SK-N-SH (cell line): Measurements from ENCODE around the gene FAM118A.

Experiments
- CTCF ChIP-seq: fragments of 200-600 bp; sonication (generic); IDR thresholded peaks from 2 replicates; pipeline ENCODE4 v1.6.1; 2017; ENCODE audit warnings: antibody characterized with exemption, mild to moderate bottlenecking, moderate library complexity
- EP300 ChIP-seq, 2 experiments: IDR thresholded peaks; 2 replicates each; pipeline versions ENCODE4 v1.4.0 to v1.6.1; 2012; ENCODE audit warnings: borderline replicate concordance in 1 of 2, low read depth in 1 of 2, low read length in 1 of 2
- JUND ChIP-seq: IDR thresholded peaks from 2 replicates; pipeline ENCODE4 v1.4.0; 2012
- MXI1 ChIP-seq: IDR thresholded peaks from 2 replicates; pipeline ENCODE4 v1.6.1; 2012; ENCODE audit warnings: mild to moderate bottlenecking, low read depth, low read length, improper control_type of control experiment
- NRF1 ChIP-seq: IDR thresholded peaks from 2 replicates; pipeline ENCODE4 v1.6.1; 2012; ENCODE audit warnings: low read depth, mild to moderate bottlenecking, low read length
- RAD21 ChIP-seq: IDR thresholded peaks from 2 replicates; pipeline ENCODE4 v1.6.1; 2012; ENCODE audit warnings: mild to moderate bottlenecking, low read length
- RCOR1 ChIP-seq: fragments of 150-350 bp; IDR thresholded peaks from 2 replicates; pipeline ENCODE4 v1.6.1; 2017; ENCODE audit warnings: antibody characterized with exemption, low read length
- RFX5 ChIP-seq: IDR thresholded peaks from 2 replicates; pipeline ENCODE4 v1.6.1; 2012; ENCODE audit warnings: mild to moderate bottlenecking, improper control_type of control experiment, low read length
- RXRA ChIP-seq: IDR thresholded peaks from 2 replicates; pipeline ENCODE4 v1.4.0; 2012; ENCODE audit warnings: low read depth, mild to moderate bottlenecking, borderline replicate concordance
- TEAD4 ChIP-seq: IDR thresholded peaks from 2 replicates; pipeline ENCODE4 v1.4.0; 2012; ENCODE audit warnings: mild to moderate bottlenecking, borderline replicate concordance; ENCODE audit not compliant: insufficient read depth
- YY1 ChIP-seq: IDR thresholded peaks from 2 replicates; pipeline ENCODE4 v1.4.0; 2012; ENCODE audit warnings: low read depth, mild to moderate bottlenecking
- TF ChIP-seq, protein P1 (sequence below): fragments of 150-350 bp; IDR thresholded peaks from 2 replicates; pipeline ENCODE4 v1.6.1; 2017; ENCODE audit warnings: antibody characterized with exemption, low read length, low read depth, borderline replicate concordance

DNA sequence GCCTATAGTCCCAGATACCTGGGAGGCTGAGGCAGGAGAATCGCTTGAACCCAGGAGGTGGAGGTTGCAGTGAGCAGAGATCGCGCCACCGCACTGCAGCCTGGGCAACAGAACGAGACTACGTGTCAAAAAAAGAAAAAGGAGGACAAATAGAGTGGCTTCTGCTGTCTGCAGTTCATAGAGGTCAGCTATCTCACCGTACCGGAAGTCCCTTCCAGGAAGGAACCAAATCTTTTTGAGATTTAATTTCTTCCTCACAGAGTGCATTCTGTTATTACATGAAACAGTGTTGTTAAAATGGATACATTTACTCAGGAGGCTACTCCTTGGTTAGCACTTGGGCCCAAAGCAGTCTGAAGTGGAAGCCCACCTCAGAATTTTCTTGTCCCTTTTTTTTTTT lies 33.4 kb downstream of the FAM118A start:
- TF ChIP-seq CTCF (no peak), YY1 (no peak), JUND (no peak), TEAD4 (no peak), EP300 (IDR thresholded peaks at IDR 0.05; ENCODE audit: borderline replicate concordance in 1 of 2, low read depth in 1 of 2, low read length in 1 of 2) (no peak), RXRA (no peak), RFX5 (no peak), MXI1 (no peak), RAD21 (no peak), RCOR1 (no peak), NRF1 (no peak)
- TF ChIP-seq, protein P1, sequence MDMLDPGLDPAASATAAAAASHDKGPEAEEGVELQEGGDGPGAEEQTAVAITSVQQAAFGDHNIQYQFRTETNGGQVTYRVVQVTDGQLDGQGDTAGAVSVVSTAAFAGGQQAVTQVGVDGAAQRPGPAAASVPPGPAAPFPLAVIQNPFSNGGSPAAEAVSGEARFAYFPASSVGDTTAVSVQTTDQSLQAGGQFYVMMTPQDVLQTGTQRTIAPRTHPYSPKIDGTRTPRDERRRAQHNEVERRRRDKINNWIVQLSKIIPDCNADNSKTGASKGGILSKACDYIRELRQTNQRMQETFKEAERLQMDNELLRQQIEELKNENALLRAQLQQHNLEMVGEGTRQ, result no peak
